GM23338 (cell line): ENCODE results near the gene ZNF831. TPM values are rescaled to one million over a fixed set of nuclear protein-coding genes. Genes with fewer than 3 reads are reported as not detected.
A peak's percentile ranks its signal among the peaks of the same experiment; 100 is the strongest.

Experiments used
- ATAC-seq: fragments of 200-7000 bp; cut with Tn5 transposase; 3 replicates; pipeline ENCODE4 v1.9.1; 2020
- DNase-seq: peaks from one replicate; pipeline ENCODE4 v3.0.0-alpha.2; 2015; ENCODE audit warnings: low spot score
- H2AFZ ChIP-seq: fragments of 200-600 bp; sonication (generic); 2 replicates; pipeline ENCODE4 v1.8.0; 2016; ENCODE audit warnings: antibody characterized with exemption, mild to moderate bottlenecking, moderate library complexity
- H3F3A ChIP-seq: fragments of 200-600 bp; sonication (generic); replicated peaks from 2 replicates; pipeline ENCODE4 v1.8.0; 2017; ENCODE audit warnings: antibody characterized with exemption, mixed run types, low read depth
- H3K27ac ChIP-seq: fragments of 200-600 bp; sonication (generic); 2 replicates; pipeline ENCODE4 v1.6.1; 2016; ENCODE audit warnings: low read depth
- H3K27me3 ChIP-seq: fragments of 200-600 bp; sonication (generic); 2 replicates; pipeline ENCODE4 v1.8.0; 2016; ENCODE audit warnings: mild to moderate bottlenecking, mixed run types, moderate library complexity; ENCODE audit not compliant: insufficient read depth
- H3K36me3 ChIP-seq: fragments of 200-600 bp; sonication (generic); 2 replicates; pipeline ENCODE4 v1.8.0; 2016; ENCODE audit warnings: mild to moderate bottlenecking; ENCODE audit not compliant: insufficient read depth
- H3K4me1 ChIP-seq: fragments of 200-600 bp; sonication (generic); 2 replicates; pipeline ENCODE4 v1.8.0; 2016; ENCODE audit warnings: mild to moderate bottlenecking, moderate library complexity; ENCODE audit not compliant: insufficient read depth
- H3K4me2 ChIP-seq: fragments of 200-600 bp; sonication (generic); 2 replicates; pipeline ENCODE4 v1.7.1; 2017; ENCODE audit warnings: mixed run types
- H3K4me3 ChIP-seq: fragments of 200-600 bp; sonication (generic); 2 replicates; pipeline ENCODE4 v1.6.1; 2016; ENCODE audit warnings: mixed run types
- H3K79me2 ChIP-seq: fragments of 200-600 bp; sonication (generic); replicated peaks from 2 replicates; pipeline ENCODE4 v1.8.0; 2017; ENCODE audit warnings: mild to moderate bottlenecking; ENCODE audit not compliant: insufficient read depth
- H3K9me2 ChIP-seq: fragments of 200-600 bp; sonication (generic); 2 replicates; pipeline ENCODE4 v1.8.0; 2017; ENCODE audit not compliant: insufficient read depth
- H4K20me1 ChIP-seq: fragments of 200-600 bp; sonication (generic); replicated peaks from 2 replicates; pipeline ENCODE4 v1.8.0; 2017; ENCODE audit warnings: mild to moderate bottlenecking; ENCODE audit not compliant: insufficient read depth
- H3K27ac Mint-ChIP-seq: 2 replicates; pipeline ENCODE4 v1.8.0; 2020; ENCODE audit warnings: inconsistent platforms, mild to moderate bottlenecking, moderate library complexity, mixed read lengths
- H3K27me3 Mint-ChIP-seq: 3 replicates; pipeline ENCODE4 v1.8.0; 2022; ENCODE audit warnings: low read depth, mild to moderate bottlenecking, moderate library complexity, mixed read lengths, inconsistent platforms; ENCODE audit not compliant: insufficient read depth, poor library complexity
- H3K36me3 Mint-ChIP-seq: 3 replicates; pipeline ENCODE4 v1.8.0; 2021; ENCODE audit warnings: low read depth, mild to moderate bottlenecking, inconsistent platforms, moderate library complexity, mixed read lengths
- H3K4me1 Mint-ChIP-seq: 3 replicates; pipeline ENCODE4 v1.8.0; 2020; ENCODE audit warnings: mild to moderate bottlenecking, inconsistent platforms, mixed read lengths
- H3K4me3 Mint-ChIP-seq: 3 replicates; pipeline ENCODE4 v1.8.0; 2021; ENCODE audit warnings: moderate library complexity, mild to moderate bottlenecking, inconsistent platforms, mixed read lengths
- H3K9me3 Mint-ChIP-seq: 3 replicates; pipeline ENCODE4 v1.8.0; 2020; ENCODE audit warnings: moderate library complexity, mild to moderate bottlenecking, inconsistent platforms, mixed read lengths
- CREB1 ChIP-seq: fragments of 250-450 bp; sonication (Bioruptor Pico); IDR thresholded peaks from 2 replicates; pipeline ENCODE4 v1.5.0; 2020; ENCODE audit warnings: low read depth, mild to moderate bottlenecking, moderate library complexity
- EZH2 ChIP-seq: fragments of 200-600 bp; sonication (generic); IDR thresholded peaks from one replicate; pipeline ENCODE4 v1.8.0; 2017; ENCODE audit warnings: antibody characterized with exemption, mild to moderate bottlenecking, low read depth; ENCODE audit not compliant: unreplicated experiment
- EZH2phosphoT487 ChIP-seq: fragments of 200-600 bp; sonication (generic); IDR thresholded peaks from one replicate; pipeline ENCODE4 v1.8.1; 2018; ENCODE audit warnings: antibody characterized with exemption; ENCODE audit not compliant: unreplicated experiment
- JUNB ChIP-seq: IDR thresholded peaks from one replicate; pipeline ENCODE4 v1.6.1; 2016; ENCODE audit warnings: antibody characterized with exemption; ENCODE audit not compliant: unreplicated experiment
- NANOG ChIP-seq: IDR thresholded peaks from 2 replicates; pipeline ENCODE4 v1.6.1; 2016; ENCODE audit warnings: antibody characterized with exemption, borderline replicate concordance
- STAT1 ChIP-seq: IDR thresholded peaks from one replicate; pipeline ENCODE4 v1.6.1; 2016; ENCODE audit warnings: antibody characterized with exemption; ENCODE audit not compliant: unreplicated experiment
- ZNF331 ChIP-seq: fragments of 250-450 bp; sonication (Bioruptor Pico); IDR thresholded peaks from 2 replicates; pipeline ENCODE4 v1.5.0; 2020; ENCODE audit warnings: low read depth, mild to moderate bottlenecking, moderate library complexity
- polyA plus RNA-seq: library from polyadenylated mRNA; unstranded; fragments of >200 nt; fragmentation: Nextera tagmentation; extraction: Ambion mirVana; gene quantifications from 2 replicates; pipeline ENCODE4 v1.2.1, GENCODE V29; 2016
- total RNA-seq: library from RNA; depleted of rRNA; stranded (reverse); fragments of >200 nt; shearing (Covaris generic); gene quantifications from 2 replicates; pipeline ENCODE4 v1.2.3, GENCODE V29; 2014
- TF ChIP-seq, protein P1 (sequence below), 2 experiments: fragments of 200-600 bp in 1 of 2; sonication (generic) in 1 of 2; conservative IDR thresholded peaks; 2 replicates each; pipeline versions ENCODE4 v1.5.1 to v1.6.1; 2016 to 2017; ENCODE audit warnings: antibody characterized with exemption in 2 of 2, low read depth in 2 of 2, mild to moderate bottlenecking in 2 of 2, moderate library complexity in 1 of 2
- TF ChIP-seq, protein P2 (sequence below): IDR thresholded peaks from one replicate; pipeline ENCODE4 v1.6.1; 2018; ENCODE audit warnings: antibody characterized with exemption; ENCODE audit not compliant: unreplicated experiment
- TF ChIP-seq, protein P3 (sequence below): IDR thresholded peaks from 2 replicates; pipeline ENCODE4 v1.6.1; 2016; ENCODE audit warnings: antibody characterized with exemption

ZNF831 gene
- total and polyA plus RNA-seq, 2 experiments from 2014 or later, result not detected

DNA sequence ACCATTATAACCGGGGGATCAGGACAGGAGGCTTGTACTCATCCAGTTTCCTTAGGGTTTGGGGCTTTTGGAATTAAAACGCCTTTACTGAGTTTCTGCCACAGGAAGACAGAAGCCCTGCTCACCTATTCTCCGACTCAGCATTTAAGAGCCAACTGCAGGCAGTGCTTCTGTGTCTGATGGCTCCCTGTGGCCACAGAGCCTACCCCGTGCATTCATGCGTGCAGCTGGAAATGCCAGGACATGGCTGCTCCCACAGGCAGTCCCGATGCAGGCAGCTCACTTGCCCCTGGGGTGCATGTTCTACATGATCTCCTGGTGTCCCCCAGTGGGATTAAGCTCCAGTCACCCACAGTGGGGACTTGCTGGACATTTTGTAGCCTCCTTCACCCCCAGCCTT is 22.2 kb downstream of the ZNF831 start:
- H3K79me2 ChIP-seq, result no peaks in the 10 kb centered on the region
- no peak for DNase-seq
- H4K20me1 ChIP-seq, result no peaks in the 10 kb centered on the region
- TF ChIP-seq ZNF331 (CRISPR knock-in tag), result no peak
- TF ChIP-seq, protein P1, sequence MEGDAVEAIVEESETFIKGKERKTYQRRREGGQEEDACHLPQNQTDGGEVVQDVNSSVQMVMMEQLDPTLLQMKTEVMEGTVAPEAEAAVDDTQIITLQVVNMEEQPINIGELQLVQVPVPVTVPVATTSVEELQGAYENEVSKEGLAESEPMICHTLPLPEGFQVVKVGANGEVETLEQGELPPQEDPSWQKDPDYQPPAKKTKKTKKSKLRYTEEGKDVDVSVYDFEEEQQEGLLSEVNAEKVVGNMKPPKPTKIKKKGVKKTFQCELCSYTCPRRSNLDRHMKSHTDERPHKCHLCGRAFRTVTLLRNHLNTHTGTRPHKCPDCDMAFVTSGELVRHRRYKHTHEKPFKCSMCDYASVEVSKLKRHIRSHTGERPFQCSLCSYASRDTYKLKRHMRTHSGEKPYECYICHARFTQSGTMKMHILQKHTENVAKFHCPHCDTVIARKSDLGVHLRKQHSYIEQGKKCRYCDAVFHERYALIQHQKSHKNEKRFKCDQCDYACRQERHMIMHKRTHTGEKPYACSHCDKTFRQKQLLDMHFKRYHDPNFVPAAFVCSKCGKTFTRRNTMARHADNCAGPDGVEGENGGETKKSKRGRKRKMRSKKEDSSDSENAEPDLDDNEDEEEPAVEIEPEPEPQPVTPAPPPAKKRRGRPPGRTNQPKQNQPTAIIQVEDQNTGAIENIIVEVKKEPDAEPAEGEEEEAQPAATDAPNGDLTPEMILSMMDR (conservative IDR thresholded peaks at IDR 0.05; ENCODE audit: low read depth in 2 of 2), result no peak
- TF ChIP-seq, protein P2, sequence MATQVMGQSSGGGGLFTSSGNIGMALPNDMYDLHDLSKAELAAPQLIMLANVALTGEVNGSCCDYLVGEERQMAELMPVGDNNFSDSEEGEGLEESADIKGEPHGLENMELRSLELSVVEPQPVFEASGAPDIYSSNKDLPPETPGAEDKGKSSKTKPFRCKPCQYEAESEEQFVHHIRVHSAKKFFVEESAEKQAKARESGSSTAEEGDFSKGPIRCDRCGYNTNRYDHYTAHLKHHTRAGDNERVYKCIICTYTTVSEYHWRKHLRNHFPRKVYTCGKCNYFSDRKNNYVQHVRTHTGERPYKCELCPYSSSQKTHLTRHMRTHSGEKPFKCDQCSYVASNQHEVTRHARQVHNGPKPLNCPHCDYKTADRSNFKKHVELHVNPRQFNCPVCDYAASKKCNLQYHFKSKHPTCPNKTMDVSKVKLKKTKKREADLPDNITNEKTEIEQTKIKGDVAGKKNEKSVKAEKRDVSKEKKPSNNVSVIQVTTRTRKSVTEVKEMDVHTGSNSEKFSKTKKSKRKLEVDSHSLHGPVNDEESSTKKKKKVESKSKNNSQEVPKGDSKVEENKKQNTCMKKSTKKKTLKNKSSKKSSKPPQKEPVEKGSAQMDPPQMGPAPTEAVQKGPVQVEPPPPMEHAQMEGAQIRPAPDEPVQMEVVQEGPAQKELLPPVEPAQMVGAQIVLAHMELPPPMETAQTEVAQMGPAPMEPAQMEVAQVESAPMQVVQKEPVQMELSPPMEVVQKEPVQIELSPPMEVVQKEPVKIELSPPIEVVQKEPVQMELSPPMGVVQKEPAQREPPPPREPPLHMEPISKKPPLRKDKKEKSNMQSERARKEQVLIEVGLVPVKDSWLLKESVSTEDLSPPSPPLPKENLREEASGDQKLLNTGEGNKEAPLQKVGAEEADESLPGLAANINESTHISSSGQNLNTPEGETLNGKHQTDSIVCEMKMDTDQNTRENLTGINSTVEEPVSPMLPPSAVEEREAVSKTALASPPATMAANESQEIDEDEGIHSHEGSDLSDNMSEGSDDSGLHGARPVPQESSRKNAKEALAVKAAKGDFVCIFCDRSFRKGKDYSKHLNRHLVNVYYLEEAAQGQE, result no peak
- TF ChIP-seq NANOG, result no peak
- TF ChIP-seq EZH2, result no peak
- no peak for TF ChIP-seq CREB1 (CRISPR knock-in tag)
- TF ChIP-seq, protein P3, sequence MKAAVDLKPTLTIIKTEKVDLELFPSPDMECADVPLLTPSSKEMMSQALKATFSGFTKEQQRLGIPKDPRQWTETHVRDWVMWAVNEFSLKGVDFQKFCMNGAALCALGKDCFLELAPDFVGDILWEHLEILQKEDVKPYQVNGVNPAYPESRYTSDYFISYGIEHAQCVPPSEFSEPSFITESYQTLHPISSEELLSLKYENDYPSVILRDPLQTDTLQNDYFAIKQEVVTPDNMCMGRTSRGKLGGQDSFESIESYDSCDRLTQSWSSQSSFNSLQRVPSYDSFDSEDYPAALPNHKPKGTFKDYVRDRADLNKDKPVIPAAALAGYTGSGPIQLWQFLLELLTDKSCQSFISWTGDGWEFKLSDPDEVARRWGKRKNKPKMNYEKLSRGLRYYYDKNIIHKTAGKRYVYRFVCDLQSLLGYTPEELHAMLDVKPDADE, result no peak
- no peak for TF ChIP-seq EZH2phosphoT487
- no peak for TF ChIP-seq STAT1
- no peak for TF ChIP-seq JUNB
- H3K36me3 ChIP-seq, result no peaks in the 10 kb centered on the region
- Mint-ChIP-seq H3K27ac (no peak overlapping the region), H3K27me3 (peaks cover 6% of the 10 kb centered on the region), H3K36me3 (no peaks in the 10 kb centered on the region), H3K9me3 (no peaks in the 10 kb centered on the region), H3K4me3 (no peak overlapping the region), H3K4me1 (no peaks in the 10 kb centered on the region)
- no peak overlapping the region for H3K27ac ChIP-seq
- no peak overlapping the region for H2AFZ ChIP-seq
- no peak for ATAC-seq
- no peak overlapping the region for H3K4me2 ChIP-seq
- no peak overlapping the region for H3K4me3 ChIP-seq
- no peaks in the 10 kb centered on the region for H3K4me1 ChIP-seq
- no peaks in the 10 kb centered on the region for H3K9me2 ChIP-seq
- no peaks in the 10 kb centered on the region for H3F3A ChIP-seq
- no peaks in the 10 kb centered on the region for H3K27me3 ChIP-seq

DNA sequence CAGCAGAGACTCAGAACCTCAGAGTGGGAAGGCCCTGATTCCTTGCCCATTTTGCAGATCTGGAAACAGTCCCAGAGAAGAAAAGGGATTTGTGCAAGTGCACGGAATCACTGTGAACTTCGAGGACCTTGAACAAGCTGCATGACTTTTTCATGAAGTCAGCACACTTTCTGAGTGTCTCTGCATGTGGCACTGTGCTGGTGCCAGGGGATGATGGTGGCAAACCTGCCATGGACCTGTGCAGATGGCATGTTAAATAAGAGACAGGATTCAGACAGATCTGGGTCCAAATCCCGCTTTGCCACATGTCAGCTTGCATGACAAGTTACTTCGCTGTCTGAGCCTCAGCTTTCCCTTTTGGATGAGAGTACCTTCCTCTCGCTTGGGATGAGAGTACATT is 26.8 kb downstream of the ZNF831 start:
- no peak for ATAC-seq
- Mint-ChIP-seq H3K4me1 (no peaks in the 10 kb centered on the region), H3K27me3 (peaks cover 10% of the 10 kb centered on the region), H3K9me3 (no peaks in the 10 kb centered on the region), H3K27ac (no peak overlapping the region), H3K36me3 (no peaks in the 10 kb centered on the region), H3K4me3 (no peak overlapping the region)
- no peak for DNase-seq
- Histone ChIP-seq H3K79me2 (no peaks in the 10 kb centered on the region), H2AFZ (0 out of 2 replicates have a peak overlapping the region, but pooled peaks have one; percentile 7), H4K20me1 (no peaks in the 10 kb centered on the region), H3K4me3 (no peak overlapping the region), H3F3A (no peaks in the 10 kb centered on the region), H3K9me2 (no peaks in the 10 kb centered on the region), H3K27ac (no peak overlapping the region), H3K4me1 (no peaks in the 10 kb centered on the region), H3K27me3 (no peaks in the 10 kb centered on the region), H3K4me2 (no peak overlapping the region), H3K36me3 (no peaks in the 10 kb centered on the region)
- TF ChIP-seq EZH2phosphoT487 (no peak), STAT1 (no peak), CREB1 (CRISPR knock-in tag) (no peak)
- TF ChIP-seq, protein P3, result no peak
